Hematopoietic multipotent progenitor cell treated with erythropoietin and hydrocortisone succinate and interleukin-3 and kit ligand, for 6 days (in vitro differentiated cells): Measurements from ENCODE around the gene KIF11.
A peak's percentile ranks its signal among the peaks of the same experiment; 100 is the strongest.

Experiments used
- DNase-seq: peaks from one replicate; pipeline ENCODE4 v3.0.0-alpha.2; 2015

Gene KIF11

DNA sequence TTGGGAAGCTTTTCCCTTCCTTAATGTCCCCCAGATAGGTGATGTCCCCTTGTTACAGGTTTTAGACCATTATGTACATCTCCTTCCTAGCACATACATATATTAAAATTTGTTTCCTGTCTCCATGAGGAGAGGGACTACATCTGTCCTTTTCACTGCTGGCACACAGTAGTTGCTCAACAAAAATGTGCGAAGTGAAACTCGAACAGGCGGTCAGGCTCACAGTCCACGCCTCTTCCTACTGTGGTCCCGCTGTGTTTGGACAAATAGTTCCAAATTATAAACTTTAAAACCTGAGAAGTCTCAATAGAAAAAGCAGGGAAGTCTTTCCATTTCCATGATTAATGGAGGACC, 95.6 kb downstream of the KIF11 start:
- DNase-seq, result no peak

- peak; percentile 72 for DNase-seq
These were observed 96.2 kb downstream of the KIF11 start for GRCh38 chr10:92688927-92689662.

DNA sequence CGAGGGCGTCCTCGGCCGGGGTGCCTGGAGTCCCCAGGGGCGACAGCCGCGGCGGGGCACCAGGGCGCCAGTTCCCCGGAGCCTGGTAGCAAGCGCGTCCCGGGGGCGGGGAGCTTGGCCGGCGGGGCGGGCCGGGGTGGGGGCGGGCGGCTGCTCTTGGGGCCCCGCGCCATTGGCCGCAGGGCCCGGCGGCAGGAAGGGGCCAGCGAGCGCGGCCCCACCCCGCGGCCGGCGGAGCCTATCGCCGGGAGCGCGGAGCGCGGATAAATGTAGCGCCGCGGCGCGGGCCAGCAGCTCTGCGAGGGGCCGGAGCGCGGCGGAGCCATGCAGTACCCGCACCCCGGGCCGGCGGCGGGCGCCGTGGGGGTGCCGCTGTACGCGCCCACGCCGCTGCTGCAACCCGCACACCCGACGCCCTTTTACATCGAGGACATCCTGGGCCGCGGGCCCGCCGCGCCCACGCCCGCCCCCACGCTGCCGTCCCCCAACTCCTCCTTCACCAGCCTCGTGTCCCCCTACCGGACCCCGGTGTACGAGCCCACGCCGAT, 96.8 kb downstream of the KIF11 start, which contains the start of gene HHEX:
HHEX (plus strand) TSS at position 293 of the 548 bp plus-strand sequence; CDS start at position 325, 32 bp downstream.
- peak; percentile 88 for DNase-seq

GRCh38 chr10:92690211-92690914, 97.4 kb downstream of the KIF11 start:
- DNase-seq, result peak; percentile 82

DNA sequence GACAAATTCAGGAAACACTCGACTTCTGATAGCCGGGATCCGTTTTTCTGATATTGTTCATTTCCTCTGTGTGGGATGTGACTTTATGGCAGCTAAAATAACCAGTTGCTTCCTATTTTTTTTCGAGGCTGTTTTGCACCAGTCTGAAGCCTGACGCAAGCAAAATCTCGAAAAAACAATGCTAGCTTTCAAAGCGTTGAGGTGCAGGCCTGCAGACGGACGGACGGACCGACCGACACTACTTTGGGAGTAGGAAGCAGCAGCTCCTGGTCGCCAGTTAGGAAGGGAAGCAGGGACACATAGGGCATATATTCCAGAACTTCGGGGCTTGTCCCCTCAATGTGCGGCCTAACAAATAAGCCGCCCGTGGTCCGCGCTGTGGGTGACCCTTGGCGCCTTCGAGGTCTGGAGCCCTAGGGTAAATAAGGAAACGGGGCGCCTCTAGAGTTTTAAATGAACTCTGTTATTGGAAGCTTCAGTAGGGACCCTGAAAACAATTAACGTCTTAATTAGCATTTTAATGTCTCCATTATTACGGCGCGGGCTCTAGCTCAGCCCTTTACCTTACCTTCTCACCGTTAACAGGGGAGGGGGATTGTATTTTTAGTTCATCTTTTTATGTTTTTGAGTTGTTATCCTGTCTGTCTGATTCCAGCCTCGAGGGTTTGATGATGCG, 98.1 kb downstream of the KIF11 start:
- peak; percentile 90 for DNase-seq

DNA sequence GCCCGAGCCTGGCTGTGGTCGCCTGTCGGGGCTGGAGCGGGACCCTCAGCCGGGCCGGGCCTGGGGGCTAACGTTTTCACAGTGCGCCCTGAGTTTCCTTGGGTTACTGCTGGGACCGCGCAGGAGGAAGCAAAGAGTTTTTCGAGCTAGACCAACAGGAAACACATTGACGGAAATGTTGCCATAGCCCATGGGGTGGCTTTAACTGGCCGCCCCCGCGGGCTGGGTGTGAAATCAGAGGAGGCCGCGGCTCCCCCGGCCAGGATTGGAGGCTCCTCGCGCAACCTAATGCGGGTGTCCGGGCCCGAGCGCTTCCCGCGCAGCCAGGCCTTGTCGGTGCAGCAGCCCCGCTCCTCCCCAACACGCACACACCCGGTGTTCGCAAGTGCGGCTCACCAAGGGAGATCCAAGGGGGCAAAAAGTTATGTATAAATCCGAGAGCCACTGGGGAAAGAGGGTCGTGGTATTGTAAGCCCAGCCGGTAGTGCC, 98.7 kb downstream of the KIF11 start:
- peak; percentile 79 for DNase-seq

GRCh38 chr10:92692080-92692671, 99.2 kb downstream of the KIF11 start:
- peak; percentile 44 for DNase-seq

DNA sequence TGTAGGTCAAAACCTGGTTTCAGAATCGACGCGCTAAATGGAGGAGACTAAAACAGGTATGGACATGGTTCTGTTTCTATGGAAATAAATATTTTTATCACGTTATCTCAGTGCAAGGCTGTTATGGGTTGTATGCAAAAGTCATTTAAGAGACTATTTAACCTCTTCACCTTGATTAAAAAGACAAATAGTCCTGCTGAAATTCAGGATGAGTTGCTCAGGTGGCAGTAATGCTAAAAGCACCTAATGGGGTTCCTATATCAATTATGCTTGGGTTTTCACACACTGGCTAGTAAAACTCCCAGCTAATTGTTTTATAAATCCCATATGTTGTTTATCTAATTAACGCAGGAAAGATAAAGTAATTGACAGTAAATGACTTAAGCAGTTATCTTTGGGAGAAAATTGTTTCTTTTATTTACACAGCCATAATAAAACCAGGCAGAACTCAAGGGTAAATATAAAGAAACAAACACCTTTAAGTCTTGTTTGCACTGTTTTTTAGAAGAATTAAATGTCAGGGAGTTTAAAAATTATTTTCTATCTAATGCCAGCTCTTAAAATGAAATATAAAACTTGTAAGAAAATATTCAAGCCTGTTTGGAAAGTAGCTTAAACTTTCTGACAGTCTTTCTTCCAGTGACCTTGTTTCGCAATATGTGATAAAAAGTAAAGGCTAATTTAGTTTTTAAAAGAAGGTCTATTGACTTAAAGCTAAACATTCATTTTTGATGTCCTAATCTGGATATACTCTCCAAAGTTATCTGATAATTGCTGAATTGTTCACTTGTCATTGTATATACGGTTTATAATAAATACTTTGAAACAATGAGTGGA, 100.0 kb downstream of the KIF11 start:
- peak; percentile 45 for DNase-seq

GRCh38 chr10:92693534-92693893, 100.6 kb downstream of the KIF11 start:
- no peak for DNase-seq

GRCh38 chr10:92695679-92696605, 103.0 kb downstream of the KIF11 start:
- no peak for DNase-seq

DNA sequence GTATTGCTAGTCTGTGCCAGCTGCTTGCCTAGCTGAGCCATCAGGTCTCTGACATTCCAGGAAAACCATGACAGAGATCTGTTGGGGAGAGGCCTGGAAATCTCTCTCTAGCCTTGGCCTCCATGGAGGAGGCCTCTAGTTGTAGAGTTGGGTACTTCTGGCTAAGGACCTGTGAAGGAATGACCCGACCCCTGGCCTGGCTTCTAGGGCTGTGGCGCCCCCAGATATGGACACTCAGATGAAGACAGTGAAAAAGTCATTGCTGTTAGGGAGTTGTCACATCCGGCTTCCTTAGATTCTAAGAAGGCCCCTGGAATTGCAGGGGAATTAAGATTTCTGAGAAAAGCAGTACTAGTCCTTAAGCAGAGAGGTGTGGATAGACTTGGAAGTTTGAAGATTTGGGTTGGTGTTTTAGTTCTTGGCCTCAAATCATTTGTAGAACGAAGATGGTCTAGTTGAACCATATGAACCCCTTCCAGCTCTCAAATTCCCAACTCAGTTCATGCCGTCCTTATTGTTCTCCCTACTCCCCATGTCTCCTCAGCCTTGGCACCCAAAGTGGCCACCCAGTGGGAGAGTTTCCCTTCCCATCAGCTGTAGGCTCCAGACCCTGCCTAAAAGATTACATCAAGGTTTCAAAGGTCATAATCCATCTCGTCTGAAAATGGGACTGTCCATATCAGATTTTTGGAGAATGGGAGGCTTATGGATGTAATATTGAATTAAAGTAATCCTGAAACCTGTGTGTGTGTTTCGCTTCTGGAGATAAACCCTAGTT, 103.9 kb downstream of the KIF11 start:
- DNase-seq, result peak; percentile 27

- peak; percentile 36 for DNase-seq
These were observed 105.0 kb downstream of the KIF11 start for GRCh38 chr10:92697663-92698511.

- peak; percentile 20 for DNase-seq
These were observed 106.2 kb downstream of the KIF11 start for GRCh38 chr10:92699193-92699517.

- DNase-seq, result peak; percentile 75
These were observed 106.8 kb downstream of the KIF11 start for GRCh38 chr10:92699518-92700381.

GRCh38 chr10:92702301-92702916, 109.5 kb downstream of the KIF11 start:
- DNase-seq, result peak; percentile 58
